ENCODE results near the gene RPL26.
"Not testable (repeated sequence)": the region's sequence is repeated elsewhere in the genome, so short reads cannot be mapped to it uniquely, and the experiment has no call there.

The RPL26 gene

DNA sequence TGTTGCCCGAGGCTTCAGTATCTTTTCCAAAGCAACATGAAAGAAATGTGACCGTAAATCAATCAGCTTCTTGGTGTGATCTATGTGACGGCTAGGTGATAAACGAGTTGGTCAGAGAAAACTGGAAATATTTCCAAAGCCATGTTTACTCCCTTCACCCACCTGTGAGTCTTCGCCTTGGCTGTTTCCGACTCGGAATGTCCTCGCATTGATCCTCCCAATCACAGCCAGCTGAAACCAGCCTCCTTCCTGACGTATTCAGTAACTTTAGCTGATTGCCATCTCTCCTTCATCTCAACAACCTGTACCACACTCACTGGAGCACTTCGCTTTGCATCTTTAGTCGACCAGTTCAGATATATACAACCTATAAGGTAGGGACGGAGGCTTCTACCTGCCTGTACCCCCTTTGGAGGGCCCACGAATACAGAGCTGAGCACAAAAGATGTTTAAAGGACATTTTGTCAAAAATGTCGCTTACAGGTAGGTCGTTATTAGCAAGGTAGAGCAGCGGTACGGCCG lies 7.2 kb downstream of the RPL26 start:
- DNase-seq (ENCODE audit: low read depth) = no peak
- TF ChIP-seq MYC (IDR thresholded peaks at IDR 0.05; ENCODE audit: low read depth, low read length) (no peak), POLR2A (IDR thresholded peaks at IDR 0.05; ENCODE audit: extremely low read depth, insufficient read length) (no peak), MAX (IDR thresholded peaks at IDR 0.05; ENCODE audit: low read depth, low read length) (no peak)
- TF ChIP-seq, protein P1, sequence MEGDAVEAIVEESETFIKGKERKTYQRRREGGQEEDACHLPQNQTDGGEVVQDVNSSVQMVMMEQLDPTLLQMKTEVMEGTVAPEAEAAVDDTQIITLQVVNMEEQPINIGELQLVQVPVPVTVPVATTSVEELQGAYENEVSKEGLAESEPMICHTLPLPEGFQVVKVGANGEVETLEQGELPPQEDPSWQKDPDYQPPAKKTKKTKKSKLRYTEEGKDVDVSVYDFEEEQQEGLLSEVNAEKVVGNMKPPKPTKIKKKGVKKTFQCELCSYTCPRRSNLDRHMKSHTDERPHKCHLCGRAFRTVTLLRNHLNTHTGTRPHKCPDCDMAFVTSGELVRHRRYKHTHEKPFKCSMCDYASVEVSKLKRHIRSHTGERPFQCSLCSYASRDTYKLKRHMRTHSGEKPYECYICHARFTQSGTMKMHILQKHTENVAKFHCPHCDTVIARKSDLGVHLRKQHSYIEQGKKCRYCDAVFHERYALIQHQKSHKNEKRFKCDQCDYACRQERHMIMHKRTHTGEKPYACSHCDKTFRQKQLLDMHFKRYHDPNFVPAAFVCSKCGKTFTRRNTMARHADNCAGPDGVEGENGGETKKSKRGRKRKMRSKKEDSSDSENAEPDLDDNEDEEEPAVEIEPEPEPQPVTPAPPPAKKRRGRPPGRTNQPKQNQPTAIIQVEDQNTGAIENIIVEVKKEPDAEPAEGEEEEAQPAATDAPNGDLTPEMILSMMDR (IDR thresholded peaks at IDR 0.05; ENCODE audit: low read depth, low read length) = no peak

DNA sequence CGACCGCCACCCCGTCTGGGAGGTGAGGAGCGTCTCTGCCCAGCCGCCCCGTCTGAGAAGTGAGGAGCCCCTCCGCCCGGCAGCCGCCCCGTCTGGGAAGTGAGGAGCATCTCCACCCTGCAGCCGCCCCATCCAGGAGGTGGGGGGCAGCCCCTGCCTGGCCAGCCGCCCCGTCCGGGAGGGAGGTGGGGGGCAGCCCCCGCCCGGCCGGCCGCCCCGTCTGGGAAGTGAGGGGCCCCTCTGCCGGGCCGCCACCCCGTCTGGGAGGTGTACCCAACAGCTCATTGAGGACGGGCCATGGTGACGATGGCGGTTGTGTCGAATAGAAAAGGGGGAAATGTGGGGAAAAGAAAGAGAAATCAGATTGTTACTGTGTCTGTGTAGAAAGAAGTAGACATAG lies 9.1 kb downstream of the RPL26 start:
- not testable (repeated sequence) for H3K4me3 ChIP-seq (ENCODE audit: low read depth, low read length); DNase-seq (ENCODE audit: low read depth)

More for the DNA sequence above, 7.2 kb downstream of the RPL26 start:
- H3K4me3 ChIP-seq (ENCODE audit: low read depth, low read length) = peak overlapping the region; percentile 52

GRCh38 chr17:8372422-8372821 lies 10.6 kb downstream of the RPL26 start:
- no peak for DNase-seq (ENCODE audit: low read depth)
- H3K4me3 ChIP-seq (ENCODE audit: low read depth, low read length) = no peak overlapping the region
- TF ChIP-seq, protein P1 (IDR thresholded peaks at IDR 0.05; ENCODE audit: low read depth, low read length) = no peak
- TF ChIP-seq POLR2A (IDR thresholded peaks at IDR 0.05; ENCODE audit: extremely low read depth, insufficient read length) (no peak), MAX (IDR thresholded peaks at IDR 0.05; ENCODE audit: low read depth, low read length) (no peak), MYC (IDR thresholded peaks at IDR 0.05; ENCODE audit: low read depth, low read length) (no peak)

DNA sequence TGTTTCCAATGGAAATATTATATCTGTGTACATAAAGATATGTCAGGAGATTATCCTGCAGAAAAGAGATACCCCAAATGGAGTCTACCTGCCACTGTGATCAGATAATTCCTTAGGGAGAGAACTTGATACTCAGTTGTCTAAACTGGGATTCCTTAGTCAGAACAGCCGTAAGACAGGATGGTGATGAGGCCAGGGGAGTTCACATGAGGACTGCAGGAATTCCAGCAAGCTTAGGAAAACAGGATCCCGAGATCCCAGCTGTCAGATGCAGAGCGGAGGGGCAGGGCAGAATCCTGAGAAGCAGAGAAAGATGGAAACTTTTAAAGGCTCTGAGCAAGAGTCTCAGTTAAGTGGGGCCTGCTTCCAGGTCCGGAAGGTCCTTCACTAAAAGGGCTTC lies 11.2 kb downstream of the RPL26 start:
- TF ChIP-seq, protein P1 (IDR thresholded peaks at IDR 0.05; ENCODE audit: low read depth, low read length) = no peak
- TF ChIP-seq MAX (IDR thresholded peaks at IDR 0.05; ENCODE audit: low read depth, low read length) (no peak), POLR2A (IDR thresholded peaks at IDR 0.05; ENCODE audit: extremely low read depth, insufficient read length) (no peak), MYC (IDR thresholded peaks at IDR 0.05; ENCODE audit: low read depth, low read length) (no peak)
- no peak overlapping the region for H3K4me3 ChIP-seq (ENCODE audit: low read depth, low read length)
- DNase-seq (ENCODE audit: low read depth) = no peak

GRCh38 chr17:8369944-8370343 lies 13.0 kb downstream of the RPL26 start:
- no peak for DNase-seq (ENCODE audit: low read depth)
- no peak overlapping the region for H3K4me3 ChIP-seq (ENCODE audit: low read depth, low read length)
- no peak for TF ChIP-seq POLR2A (IDR thresholded peaks at IDR 0.05; ENCODE audit: extremely low read depth, insufficient read length)
- TF ChIP-seq, protein P1 (IDR thresholded peaks at IDR 0.05; ENCODE audit: low read depth, low read length) = no peak
- TF ChIP-seq MYC (IDR thresholded peaks at IDR 0.05; ENCODE audit: low read depth, low read length) = no peak
- TF ChIP-seq MAX (IDR thresholded peaks at IDR 0.05; ENCODE audit: low read depth, low read length) = no peak

DNA sequence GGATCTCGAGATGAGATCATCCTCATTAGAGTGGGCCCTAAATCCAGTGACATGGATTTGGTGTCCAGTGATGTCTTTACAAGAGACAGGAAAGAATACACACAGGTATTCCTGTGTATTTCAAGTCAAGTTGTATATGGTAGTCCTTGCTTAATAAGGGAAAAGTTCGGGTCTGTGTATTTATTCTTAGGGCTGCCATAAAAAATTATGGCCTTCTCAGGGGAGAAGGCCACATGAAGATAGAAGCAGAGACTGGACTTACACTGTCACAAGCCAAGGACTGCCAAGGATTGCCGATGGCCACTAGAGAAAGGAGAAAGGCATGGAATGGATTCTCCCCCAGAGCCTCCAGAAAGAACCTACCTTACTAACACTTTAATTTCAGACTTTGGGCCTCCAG lies 14.8 kb downstream of the RPL26 start:
- TF ChIP-seq MYC (IDR thresholded peaks at IDR 0.05; ENCODE audit: low read depth, low read length) = no peak
- TF ChIP-seq MAX (IDR thresholded peaks at IDR 0.05; ENCODE audit: low read depth, low read length) = no peak
- TF ChIP-seq, protein P1 (IDR thresholded peaks at IDR 0.05; ENCODE audit: low read depth, low read length) = no peak
- no peak for TF ChIP-seq POLR2A (IDR thresholded peaks at IDR 0.05; ENCODE audit: extremely low read depth, insufficient read length)
- DNase-seq (ENCODE audit: low read depth) = no peak
- H3K4me3 ChIP-seq (ENCODE audit: low read depth, low read length) = no peak overlapping the region
